ENCODE results near the gene CACYBP. TPM values are rescaled to one million over a fixed set of nuclear protein-coding genes. Genes with fewer than 3 reads are reported as not detected.

CACYBP gene
- total RNA-seq, 1 experiment from 2014 or later: 194 TPM

GRCh38 chr1:175045519-175045918, 45.8 kb downstream of the CACYBP start:
- TF ChIP-seq POLR2AphosphoS5 (IDR thresholded peaks at IDR 0.05; ENCODE audit: low read depth, low read length) (no peak), CTCF (IDR thresholded peaks at IDR 0.05 in 2 of 3, conservative IDR thresholded peaks at IDR 0.05 in 1 of 3; ENCODE audit: borderline replicate concordance in 1 of 3, insufficient read depth in 1 of 3, low read depth in 2 of 3, low read length in 2 of 3) (no peak), REST (IDR thresholded peaks at IDR 0.05; ENCODE audit: low read depth) (no peak), JUND (IDR thresholded peaks at IDR 0.05) (no peak), CBX3 (IDR thresholded peaks at IDR 0.05; ENCODE audit: low read depth) (no peak), ATF3 (IDR thresholded peaks at IDR 0.05) (no peak), TCF7L2 (IDR thresholded peaks at IDR 0.05; ENCODE audit: borderline replicate concordance, extremely low read depth, insufficient read depth, insufficient read length) (no peak), YY1 (IDR thresholded peaks at IDR 0.05; ENCODE audit: extremely low read depth, insufficient replicate concordance, low read depth, low read length) (no peak), ZFX (IDR thresholded peaks at IDR 0.05) (no peak), MAX (IDR thresholded peaks at IDR 0.05) (no peak), EZH2 (IDR thresholded peaks at IDR 0.05) (no peak), ZBTB33 (IDR thresholded peaks at IDR 0.05; ENCODE audit: extremely low read depth, insufficient replicate concordance, low read length) (no peak), SP1 (IDR thresholded peaks at IDR 0.05; ENCODE audit: low read depth) (no peak)
- no peaks in the 10 kb centered on the region for H3K4me1 ChIP-seq (ENCODE audit: control insufficient read depth in 1 of 2, insufficient read depth in 2 of 2, low read length in 2 of 2)
- POLR2A ChIA-PET: no interaction called here
- H2AFZ ChIP-seq (ENCODE audit: low read depth, low read length, poor library complexity, severe bottlenecking): no peak overlapping the region
- H3K9me3 ChIP-seq (ENCODE audit: control insufficient read depth in 1 of 2, insufficient read depth in 1 of 2, low read depth in 1 of 2, low read length in 2 of 2): no peaks in the 10 kb centered on the region
- H4K20me1 ChIP-seq (ENCODE audit: insufficient read depth): no peaks in the 10 kb centered on the region
- no peak for DNase-seq (ENCODE audit: low read depth, low spot score)
- CTCF ChIA-PET: no interaction called here
- H3K79me2 ChIP-seq (ENCODE audit: insufficient read depth, low read length): no peaks in the 10 kb centered on the region
- no peaks in the 10 kb centered on the region for H3K36me3 ChIP-seq (ENCODE audit: control insufficient read depth in 1 of 2, insufficient read depth in 2 of 2, low read length in 2 of 2)
- BruUV-seq (replicated peaks): no TSS peak
- peaks cover 15% of the 10 kb centered on the region; the same call in 1 of the 2 replicates for H3K27me3 ChIP-seq (ENCODE audit: insufficient read depth, low read length)
- intact Hi-C loops (cut with micrococcal nuclease): no loop called here
- RAD21 ChIA-PET (ENCODE audit: low non-redundant PET in 1 of 2, low total read pairs in 2 of 2, uncharacterized antibody in 2 of 2, unreplicated experiment in 2 of 2): no interaction called here
- H3K9me2 ChIP-seq (ENCODE audit: insufficient read depth): no peaks in the 10 kb centered on the region
- no peak overlapping the region for H3K4me2 ChIP-seq (ENCODE audit: low read length)
- H3K9ac ChIP-seq (ENCODE audit: low read length): no peak overlapping the region
- ATAC-seq: no peak
- H3K27ac ChIP-seq (ENCODE audit: low read depth, low read length): no peak overlapping the region
- H3K4me3 ChIP-seq (replicated peaks in 1 of 2; ENCODE audit: low read depth in 1 of 2, low read length in 2 of 2): no peak overlapping the region
